IMR-90 (cell line): ENCODE measurements around the gene BCL2L11. TPM values are rescaled to one million over a fixed set of nuclear protein-coding genes. Genes with fewer than 3 reads are reported as not detected.

Experiments
- ATAC-seq: fragments of 200-7000 bp; cut with Tn5 transposase; 2 replicates; pipeline ENCODE4 v1.9.1; 2020; ENCODE audit warnings: low read depth, mild to moderate bottlenecking, moderate library complexity
- BruUV-seq: library from RNA; stranded (reverse); fragments of 400-500 nt; replicated peaks from 2 replicates; lab custom pipeline; 2021; lab: Mats Ljungman, UMichigan
- CTCF ChIA-PET: fragments of 300-600 bp; formaldehyde crosslinking; extraction: SDS; loops from one replicate; lab custom pipeline; 2021; ENCODE audit warnings: antibody characterized with exemption; lab: Yijun Ruan, JAX
- POLR2A ChIA-PET: fragments of 300-600 bp; sonication (Branson Sonifier 250); formaldehyde crosslinking; loops from one replicate; lab custom pipeline; 2022; ENCODE audit warnings: antibody characterized with exemption; ENCODE audit not compliant: unreplicated experiment; lab: Charles Lee
- DNase-seq: peaks from one replicate; pipeline ENCODE4 v3.0.0; 2013
- H2AFZ ChIP-seq: replicated peaks from 2 replicates; pipeline ENCODE3; 2013; ENCODE audit warnings: low read length, mild to moderate bottlenecking; ENCODE audit not compliant: poor library complexity
- H2AK5ac ChIP-seq: 2 replicates; pipeline ENCODE4 v1.6.1; 2013; ENCODE audit warnings: low read depth, low read length, inconsistent platforms
- H2AK9ac ChIP-seq: replicated peaks from 2 replicates; pipeline ENCODE3; 2013; ENCODE audit warnings: mild to moderate bottlenecking, low read depth, low read length, moderate library complexity; ENCODE audit not compliant: poor library complexity
- H2BK120ac ChIP-seq: 2 replicates; pipeline ENCODE4 v1.6.1; 2013; ENCODE audit warnings: low read depth, low read length, inconsistent platforms
- H2BK15ac ChIP-seq: 3 replicates; pipeline ENCODE4 v1.6.1; 2013; ENCODE audit warnings: low read depth, low read length, inconsistent platforms
- H2BK20ac ChIP-seq: 2 replicates; pipeline ENCODE4 v1.6.1; 2013; ENCODE audit warnings: low read depth, mild to moderate bottlenecking, inconsistent platforms, low read length, moderate library complexity
- H2BK5ac ChIP-seq: 2 replicates; pipeline ENCODE4 v1.6.1; 2013; ENCODE audit warnings: mild to moderate bottlenecking, low read depth, low read length, inconsistent platforms; ENCODE audit not compliant: poor library complexity, severe bottlenecking
- H3K14ac ChIP-seq: replicated peaks from 2 replicates; pipeline ENCODE4 v1.6.1; 2013; ENCODE audit warnings: low read depth, low read length, inconsistent platforms
- H3K18ac ChIP-seq: 2 replicates; pipeline ENCODE4 v1.6.1; 2013; ENCODE audit warnings: low read depth, low read length, control low read depth
- H3K23ac ChIP-seq: 2 replicates; pipeline ENCODE4 v1.6.1; 2013; ENCODE audit warnings: low read depth, low read length, inconsistent platforms
- H3K27ac ChIP-seq: 2 replicates; pipeline ENCODE4 v1.5.1; 2013; ENCODE audit warnings: mild to moderate bottlenecking, control low read depth, low read length; ENCODE audit not compliant: insufficient read depth
- H3K27me3 ChIP-seq: 2 replicates; pipeline ENCODE4 v1.6.1; 2013; ENCODE audit warnings: low read length; ENCODE audit not compliant: control insufficient read depth, insufficient read depth
- H3K36me3 ChIP-seq: 2 replicates; pipeline ENCODE4 v1.6.1; 2013; ENCODE audit warnings: low read length, mixed read lengths; ENCODE audit not compliant: control insufficient read depth, insufficient read depth
- H3K4ac ChIP-seq: 2 replicates; pipeline ENCODE4 v1.6.1; 2013; ENCODE audit warnings: low read depth, low read length, inconsistent platforms
- H3K4me1 ChIP-seq: 2 replicates; pipeline ENCODE4 v1.6.1; 2013; ENCODE audit warnings: low read length, mixed read lengths; ENCODE audit not compliant: control insufficient read depth, insufficient read depth
- H3K4me2 ChIP-seq: 2 replicates; pipeline ENCODE4 v1.6.1; 2013; ENCODE audit warnings: low read depth, mild to moderate bottlenecking, control low read depth, low read length, moderate library complexity
- H3K4me3 ChIP-seq: 2 replicates; pipeline ENCODE4 v1.5.1; 2013; ENCODE audit warnings: low read depth, mild to moderate bottlenecking, control low read depth, low read length, moderate library complexity; ENCODE audit not compliant: insufficient read depth
- H3K56ac ChIP-seq: 2 replicates; pipeline ENCODE4 v1.6.1; 2013; ENCODE audit warnings: low read length, inconsistent platforms; ENCODE audit not compliant: insufficient read depth; ENCODE audit errors: extremely low read depth
- H3K79me1 ChIP-seq, 2 experiments: 2 replicates each; pipeline ENCODE4 v1.6.1; 2013; ENCODE audit warnings: low read length in 2 of 2, inconsistent platforms in 1 of 2, low read depth in 1 of 2
- H3K9ac ChIP-seq: 2 replicates; pipeline ENCODE4 v1.6.1; 2013; ENCODE audit warnings: low read depth, low read length, control low read depth
- H3K9me1 ChIP-seq: 2 replicates; pipeline ENCODE4 v1.6.1; 2013; ENCODE audit warnings: low read length, inconsistent platforms; ENCODE audit not compliant: insufficient read depth
- H3K9me3 ChIP-seq: 2 replicates; pipeline ENCODE4 v1.6.1; 2013; ENCODE audit warnings: low read length; ENCODE audit not compliant: control insufficient read depth, insufficient read depth
- H4K20me1 ChIP-seq: 2 replicates; pipeline ENCODE4 v1.6.1; 2013; ENCODE audit warnings: low read length, inconsistent platforms; ENCODE audit not compliant: insufficient read depth
- H4K5ac ChIP-seq: 2 replicates; pipeline ENCODE4 v1.6.1; 2013; ENCODE audit warnings: mild to moderate bottlenecking, low read depth, low read length, control low read depth
- H4K8ac ChIP-seq, 2 experiments: 2 replicates each; pipeline ENCODE4 v1.6.1; 2013; ENCODE audit warnings: low read depth in 2 of 2, low read length in 2 of 2, control low read depth in 1 of 2, inconsistent platforms in 1 of 2
- H4K91ac ChIP-seq: 2 replicates; pipeline ENCODE4 v1.6.1; 2013; ENCODE audit warnings: low read depth, low read length, inconsistent platforms; ENCODE audit not compliant: insufficient read depth
- BHLHE40 ChIP-seq: fragments of 150-350 bp; IDR thresholded peaks from 2 replicates; pipeline ENCODE4 v1.6.1; 2016; ENCODE audit warnings: mild to moderate bottlenecking, low read depth, low read length
- CEBPB ChIP-seq: IDR thresholded peaks from 2 replicates; pipeline ENCODE4 v1.6.1; 2012; ENCODE audit warnings: low read depth, low read length, improper control_type of control experiment
- CHD1 ChIP-seq: IDR thresholded peaks from 2 replicates; pipeline ENCODE4 v1.6.1; 2012; ENCODE audit warnings: low read depth, low read length, improper control_type of control experiment
- ELK1 ChIP-seq: fragments of 150-350 bp; IDR thresholded peaks from 2 replicates; pipeline ENCODE4 v1.6.1; 2016; ENCODE audit warnings: low read depth, mild to moderate bottlenecking, low read length, moderate library complexity, borderline replicate concordance
- FOS ChIP-seq: fragments of 150-350 bp; IDR thresholded peaks from 2 replicates; pipeline ENCODE4 v1.6.1; 2016; ENCODE audit warnings: low read depth, low read length
- MAFK ChIP-seq: IDR thresholded peaks from 2 replicates; pipeline ENCODE4 v1.6.1; 2012; ENCODE audit warnings: low read depth, low read length, improper control_type of control experiment
- MAZ ChIP-seq: IDR thresholded peaks from 2 replicates; pipeline ENCODE4 v1.6.1; 2012; ENCODE audit warnings: low read depth, mild to moderate bottlenecking, low read length, improper control_type of control experiment, moderate library complexity, borderline replicate concordance
- MXI1 ChIP-seq: IDR thresholded peaks from 2 replicates; pipeline ENCODE4 v1.6.1; 2012; ENCODE audit warnings: low read depth, mild to moderate bottlenecking, low read length, moderate library complexity, borderline replicate concordance
- POLR2A ChIP-seq: IDR thresholded peaks from 2 replicates; pipeline ENCODE4 v1.6.1; 2012; ENCODE audit warnings: mild to moderate bottlenecking, low read depth, low read length
- RAD21 ChIP-seq: IDR thresholded peaks from 2 replicates; pipeline ENCODE4 v1.6.1; 2012; ENCODE audit warnings: low read length, improper control_type of control experiment
- RCOR1 ChIP-seq: IDR thresholded peaks from 2 replicates; pipeline ENCODE4 v1.6.1; 2012; ENCODE audit warnings: mild to moderate bottlenecking, low read length, improper control_type of control experiment; ENCODE audit not compliant: insufficient replicate concordance
- RFX5 ChIP-seq: IDR thresholded peaks from 2 replicates; pipeline ENCODE4 v1.8.0; 2012; ENCODE audit warnings: low read depth, mild to moderate bottlenecking, low read length, moderate library complexity
- SMC3 ChIP-seq: fragments of 150-350 bp; IDR thresholded peaks from 2 replicates; pipeline ENCODE4 v1.6.1; 2016; ENCODE audit warnings: low read depth, mild to moderate bottlenecking, antibody characterized with exemption, low read length, moderate library complexity
- USF2 ChIP-seq: fragments of 150-350 bp; IDR thresholded peaks from 2 replicates; pipeline ENCODE4 v1.6.1; 2017; ENCODE audit warnings: mild to moderate bottlenecking, antibody characterized with exemption, low read length, low read depth
- whole genome bisulfite sequencing, 2 experiments: methylation state at CpG; one replicate each; pipeline versions ENCODE4 v1.1.5 to v1.1.7; 2013; ENCODE audit warnings: missing lambda C conversion rate in 2 of 2; ENCODE audit not compliant: insufficient read length in 1 of 2; ENCODE audit errors: extremely low coverage in 2 of 2; 5-methylcytosine and 5-hydroxymethylcytosine counted together
- dilution Hi-C: fragments of 300-500 bp; cut with HindIII; formaldehyde crosslinking; loops from one replicate; pipeline ENCODE4 v1.14.3; 2018; ENCODE audit warnings: low sequenced_read_pairs; ENCODE audit not compliant: unreplicated experiment
- in situ Hi-C: fragments of 300-500 bp; cut with MboI; formaldehyde crosslinking; loops from 3 replicates; pipeline ENCODE4 v1.14.3; 2019; ENCODE audit warnings: low sequenced_read_pairs, inconsistent platforms, mixed read lengths
- intact Hi-C: fragments of 100-400 bp; cut with micrococcal nuclease; formaldehyde crosslinking; loops from 2 replicates; pipeline ENCODE4 v1.10.0; 2022
- polyA plus RNA-seq, 3 experiments: library from polyadenylated mRNA; depleted of rRNA; stranded (reverse); fragments of >200 nt; gene quantifications; 2 replicates each; pipeline ENCODE4 v1.2.3, GENCODE V29; 2012; ENCODE audit warnings: low replicate concordance in 1 of 3
- total RNA-seq: library from RNA; depleted of rRNA; stranded (reverse); fragments of >200 nt; gene quantifications from 2 replicates; pipeline ENCODE4 v1.2.3, GENCODE V29; 2012
- TF ChIP-seq, protein P1 (sequence below): conservative IDR thresholded peaks from 2 replicates; pipeline ENCODE4 v1.5.1; 2012; ENCODE audit warnings: mild to moderate bottlenecking, low read depth, low read length, improper control_type of control experiment

Gene BCL2L11
- total and polyA plus RNA-seq, 2 of the 4 experiments (the other 2 are of a cell fraction) = 1.1 to 1.7 TPM

DNA sequence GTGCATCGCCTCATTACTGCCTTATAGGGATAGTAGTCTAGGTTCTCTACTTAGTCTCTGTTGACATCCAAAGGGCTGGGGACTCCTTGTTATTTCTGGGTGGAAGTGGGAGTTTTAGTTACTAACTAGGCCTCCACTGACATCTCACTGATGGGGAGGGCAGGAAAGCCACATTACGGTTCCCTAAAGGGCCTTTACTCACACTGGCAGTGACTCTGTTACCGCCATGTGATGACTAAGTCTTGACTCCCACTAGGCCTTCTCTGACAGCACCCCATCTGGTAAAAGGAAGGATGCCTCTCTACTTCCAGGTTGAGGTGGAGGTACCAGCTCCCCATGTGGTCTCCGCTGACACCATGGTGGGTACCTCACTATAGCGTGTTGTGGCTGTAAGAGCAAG lies 14.0 kb upstream of the BCL2L11 start:
- peaks cover 30% of the 10 kb centered on the region for H3K27me3 ChIP-seq
- H3K9ac ChIP-seq = no peak overlapping the region
- no peaks in the 10 kb centered on the region for H4K20me1 ChIP-seq
- no peak overlapping the region for H4K5ac ChIP-seq
- no peak overlapping the region for H3K4me3 ChIP-seq
- in situ Hi-C loops = no loop called here
- no peak for TF ChIP-seq MAZ
- no peak for TF ChIP-seq USF2
- no peak for TF ChIP-seq ELK1
- no peak for TF ChIP-seq RFX5
- TF ChIP-seq RAD21 = no peak
- no peak for TF ChIP-seq SMC3
- TF ChIP-seq CHD1 = no peak
- TF ChIP-seq POLR2A = no peak
- TF ChIP-seq, protein P1, sequence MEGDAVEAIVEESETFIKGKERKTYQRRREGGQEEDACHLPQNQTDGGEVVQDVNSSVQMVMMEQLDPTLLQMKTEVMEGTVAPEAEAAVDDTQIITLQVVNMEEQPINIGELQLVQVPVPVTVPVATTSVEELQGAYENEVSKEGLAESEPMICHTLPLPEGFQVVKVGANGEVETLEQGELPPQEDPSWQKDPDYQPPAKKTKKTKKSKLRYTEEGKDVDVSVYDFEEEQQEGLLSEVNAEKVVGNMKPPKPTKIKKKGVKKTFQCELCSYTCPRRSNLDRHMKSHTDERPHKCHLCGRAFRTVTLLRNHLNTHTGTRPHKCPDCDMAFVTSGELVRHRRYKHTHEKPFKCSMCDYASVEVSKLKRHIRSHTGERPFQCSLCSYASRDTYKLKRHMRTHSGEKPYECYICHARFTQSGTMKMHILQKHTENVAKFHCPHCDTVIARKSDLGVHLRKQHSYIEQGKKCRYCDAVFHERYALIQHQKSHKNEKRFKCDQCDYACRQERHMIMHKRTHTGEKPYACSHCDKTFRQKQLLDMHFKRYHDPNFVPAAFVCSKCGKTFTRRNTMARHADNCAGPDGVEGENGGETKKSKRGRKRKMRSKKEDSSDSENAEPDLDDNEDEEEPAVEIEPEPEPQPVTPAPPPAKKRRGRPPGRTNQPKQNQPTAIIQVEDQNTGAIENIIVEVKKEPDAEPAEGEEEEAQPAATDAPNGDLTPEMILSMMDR = no peak
- no peak for TF ChIP-seq FOS
- no peak for TF ChIP-seq RCOR1
- TF ChIP-seq BHLHE40 = no peak
- TF ChIP-seq MXI1 = no peak
- TF ChIP-seq MAFK = no peak
- TF ChIP-seq CEBPB = no peak
- H3K4me1 ChIP-seq = no peaks in the 10 kb centered on the region
- H2AK9ac ChIP-seq = peak overlapping the region; percentile 70
- ChIA-PET POLR2A (no interaction called here), CTCF (no interaction called here)
- 0 out of 2 replicates have a peak, but pooled peaks cover 3% of the 10 kb centered on the region for H3K9me1 ChIP-seq
- no peak overlapping the region for H2AFZ ChIP-seq
- intact Hi-C loops = no loop called here
- no TSS peak for BruUV-seq
- H4K91ac ChIP-seq = no peak overlapping the region
- H3K9me3 ChIP-seq = no peaks in the 10 kb centered on the region
- H2BK15ac ChIP-seq = no peak overlapping the region
- DNase-seq (no peak), ATAC-seq (no peak)
- no peak overlapping the region for H3K14ac ChIP-seq
- no peak overlapping the region for H2BK5ac ChIP-seq
- no peak overlapping the region for H2AK5ac ChIP-seq
- H3K4ac ChIP-seq = no peak overlapping the region
- H2BK20ac ChIP-seq = no peak overlapping the region
- no CpG with 5 or more reads among the region's 5 CpGs for WGBS, 2 experiments
- no peak overlapping the region for H2BK120ac ChIP-seq
- no peak overlapping the region for H3K4me2 ChIP-seq
- H3K23ac ChIP-seq = no peak overlapping the region
- H3K79me1 ChIP-seq = no peaks in the 10 kb centered on the region
- H3K18ac ChIP-seq = no peak overlapping the region
- no peak overlapping the region for H3K27ac ChIP-seq
- no peak overlapping the region for H3K56ac ChIP-seq
- dilution Hi-C loops = no loop called here
- H3K36me3 ChIP-seq = no peaks in the 10 kb centered on the region
- no peak overlapping the region for H4K8ac ChIP-seq
